ENCODE results near the gene NT5C3A.
"Not testable (repeated sequence)": the region's sequence is repeated elsewhere in the genome, so short reads cannot be mapped to it uniquely, and the experiment has no call there.

NT5C3A gene

DNA sequence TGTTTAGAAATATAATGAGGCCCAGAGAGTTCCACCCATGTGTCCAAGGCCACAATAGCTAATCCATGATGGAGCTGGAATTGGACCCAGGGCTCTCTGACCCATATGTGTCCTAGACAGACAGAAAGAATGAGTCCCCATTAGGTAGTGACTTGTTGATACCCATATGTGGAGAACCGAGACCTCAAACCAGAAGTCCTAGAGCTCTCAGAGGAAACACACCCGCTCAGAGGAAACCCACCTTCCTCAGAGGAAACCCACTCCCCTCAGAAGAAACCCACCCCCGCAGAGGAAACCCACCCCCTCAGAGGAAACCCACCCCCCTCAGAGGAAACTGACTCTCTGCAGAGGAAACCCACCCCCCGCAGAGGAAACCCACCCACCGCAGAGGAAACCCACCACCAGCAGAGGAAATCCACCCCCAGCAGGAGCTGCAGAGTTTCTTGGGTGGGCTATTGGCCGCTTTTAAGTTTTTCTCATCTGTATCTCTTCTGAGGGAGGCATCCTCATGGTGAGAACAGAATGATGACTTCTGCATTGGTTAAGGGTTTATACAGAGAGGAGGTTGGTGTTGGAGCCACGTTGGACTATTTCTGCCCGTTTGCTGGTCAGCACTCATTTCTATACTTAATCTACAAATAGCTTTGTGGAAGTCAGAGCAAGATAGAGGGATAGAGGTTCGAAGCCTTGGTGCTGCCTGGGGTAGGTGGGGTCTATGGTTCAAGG is 70.4 kb downstream of the NT5C3A start:
- H3K27me3 ChIP-seq (ENCODE audit: insufficient read depth, insufficient read length); H3K4me1 ChIP-seq (ENCODE audit: insufficient read depth, insufficient read length); H3K36me3 ChIP-seq (ENCODE audit: insufficient read depth, insufficient read length, low read length); H3K9ac ChIP-seq (ENCODE audit: insufficient read length, low read depth); H3K9me3 ChIP-seq (ENCODE audit: insufficient read depth, low read length); DNase-seq (ENCODE audit: low read depth, low spot score); H3K4me3 ChIP-seq (ENCODE audit: insufficient read length, low read depth): not testable (repeated sequence)

DNA sequence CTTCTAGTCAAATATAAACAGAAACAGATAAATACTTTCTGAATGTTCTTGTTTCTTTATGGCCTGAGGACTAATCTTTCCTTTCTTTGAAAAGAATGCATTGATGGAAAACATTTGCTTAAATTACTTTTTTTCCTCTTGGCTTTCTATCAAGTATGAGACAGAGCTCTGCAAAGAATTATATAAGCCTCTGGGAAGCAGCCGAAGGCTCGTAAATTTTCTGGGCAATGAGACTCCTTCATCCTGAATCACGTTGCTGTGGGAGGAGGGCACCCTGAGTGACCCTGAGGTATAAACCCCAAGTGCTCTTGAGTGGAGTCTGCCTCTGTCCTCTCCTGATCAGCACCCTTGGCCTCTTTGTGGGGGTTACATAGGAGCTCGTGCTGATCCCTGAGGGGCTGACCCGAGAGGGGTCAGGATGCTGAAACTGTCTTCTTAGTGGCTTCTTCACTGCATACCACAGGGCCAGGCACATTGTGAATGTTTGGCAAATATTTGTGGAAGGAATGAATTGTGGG is 71.4 kb downstream of the NT5C3A start:
- not testable (repeated sequence) for H3K9me3 ChIP-seq (ENCODE audit: insufficient read depth, low read length); H3K9ac ChIP-seq (ENCODE audit: insufficient read length, low read depth); DNase-seq (ENCODE audit: low read depth, low spot score); H3K36me3 ChIP-seq (ENCODE audit: insufficient read depth, insufficient read length, low read length); H3K4me1 ChIP-seq (ENCODE audit: insufficient read depth, insufficient read length); H3K27me3 ChIP-seq (ENCODE audit: insufficient read depth, insufficient read length); H3K4me3 ChIP-seq (ENCODE audit: insufficient read length, low read depth)

DNA sequence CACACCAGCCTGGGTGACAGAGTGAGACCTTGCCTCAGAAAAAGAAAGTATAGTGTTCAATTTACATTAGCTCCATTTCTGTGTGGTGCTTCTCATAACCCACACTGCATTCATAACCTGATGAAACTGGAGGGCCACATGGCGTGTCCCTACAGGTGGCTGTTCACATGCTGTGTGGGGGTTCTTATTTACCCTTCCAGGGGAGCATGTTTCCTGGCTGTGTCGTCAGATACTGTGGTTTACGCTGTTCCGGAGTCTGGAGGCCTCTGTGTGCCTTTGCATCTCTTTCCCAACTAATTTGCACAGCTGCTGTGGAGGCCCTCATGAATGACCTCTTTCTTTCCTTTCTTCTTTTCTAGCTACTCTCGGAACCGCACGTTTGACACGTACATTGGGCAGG is 74.4 kb downstream of the NT5C3A start:
- not testable (repeated sequence) for H3K4me3 ChIP-seq (ENCODE audit: insufficient read length, low read depth); H3K4me1 ChIP-seq (ENCODE audit: insufficient read depth, insufficient read length); H3K27me3 ChIP-seq (ENCODE audit: insufficient read depth, insufficient read length); H3K9ac ChIP-seq (ENCODE audit: insufficient read length, low read depth); H3K36me3 ChIP-seq (ENCODE audit: insufficient read depth, insufficient read length, low read length); DNase-seq (ENCODE audit: low read depth, low spot score); H3K9me3 ChIP-seq (ENCODE audit: insufficient read depth, low read length)

DNA sequence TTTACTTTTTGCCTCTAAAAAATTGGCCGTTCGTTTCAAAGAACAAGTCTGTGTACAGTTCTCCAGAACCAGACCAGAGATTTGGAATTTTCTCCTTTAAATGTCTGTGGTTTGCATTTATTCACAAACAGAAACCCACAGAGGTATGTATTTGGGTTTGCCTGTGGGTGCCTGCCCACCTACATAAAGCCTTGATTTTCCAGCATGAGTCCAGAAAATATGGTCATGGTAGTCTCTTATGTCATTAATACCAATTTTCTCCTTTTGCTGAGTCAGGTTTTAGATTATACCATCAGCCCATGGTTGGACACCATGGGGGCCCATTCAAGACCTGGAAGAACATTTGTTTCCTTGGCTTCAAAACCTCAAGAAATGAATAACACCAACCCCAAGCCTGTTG is 82.7 kb downstream of the NT5C3A start:
- not testable (repeated sequence) for DNase-seq (ENCODE audit: low read depth, low spot score); H3K4me3 ChIP-seq (ENCODE audit: insufficient read length, low read depth); H3K9me3 ChIP-seq (ENCODE audit: insufficient read depth, low read length); H3K36me3 ChIP-seq (ENCODE audit: insufficient read depth, insufficient read length, low read length); H3K27me3 ChIP-seq (ENCODE audit: insufficient read depth, insufficient read length); H3K9ac ChIP-seq (ENCODE audit: insufficient read length, low read depth); H3K4me1 ChIP-seq (ENCODE audit: insufficient read depth, insufficient read length)

DNA sequence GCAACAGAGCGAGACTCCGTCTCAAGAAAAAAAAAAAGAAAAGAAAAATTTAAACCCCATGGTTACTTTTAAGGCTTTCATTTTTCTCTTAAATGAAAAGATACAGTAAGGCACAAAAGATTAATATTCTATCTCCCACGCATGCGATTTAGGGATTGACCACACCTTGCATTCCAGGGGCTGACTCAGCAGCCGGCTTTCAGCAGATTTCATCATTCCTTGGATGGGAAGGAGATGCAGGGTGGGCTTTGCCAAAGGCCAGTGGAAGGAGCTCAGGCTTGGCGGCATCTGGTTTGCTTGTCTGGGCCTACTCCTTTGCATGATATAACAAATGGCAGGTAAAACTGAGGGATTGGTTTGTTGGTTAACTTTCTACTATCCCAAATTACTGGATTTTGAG is 83.3 kb downstream of the NT5C3A start:
- H3K27me3 ChIP-seq (ENCODE audit: insufficient read depth, insufficient read length); H3K9me3 ChIP-seq (ENCODE audit: insufficient read depth, low read length); DNase-seq (ENCODE audit: low read depth, low spot score); H3K4me1 ChIP-seq (ENCODE audit: insufficient read depth, insufficient read length); H3K36me3 ChIP-seq (ENCODE audit: insufficient read depth, insufficient read length, low read length); H3K4me3 ChIP-seq (ENCODE audit: insufficient read length, low read depth); H3K9ac ChIP-seq (ENCODE audit: insufficient read length, low read depth): not testable (repeated sequence)

DNA sequence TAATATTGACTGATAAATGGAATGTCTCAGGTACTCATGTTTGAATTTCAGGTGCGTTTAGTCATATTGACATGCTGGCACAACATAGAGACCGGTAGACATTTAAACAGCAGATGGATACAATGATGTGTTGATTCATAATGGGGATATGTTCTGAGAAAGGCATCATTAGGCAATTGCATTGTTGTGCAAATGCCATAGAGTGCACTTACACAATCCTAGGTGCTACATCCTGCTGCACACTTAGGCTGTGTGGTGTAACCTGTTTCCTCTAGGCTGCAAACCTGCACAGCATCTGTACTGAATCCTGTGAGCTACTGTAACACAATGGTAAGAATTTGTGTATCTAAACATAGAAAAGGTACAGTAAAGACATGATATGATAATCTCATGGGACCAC is 85.4 kb downstream of the NT5C3A start:
- not testable (repeated sequence) for H3K9ac ChIP-seq (ENCODE audit: insufficient read length, low read depth); H3K36me3 ChIP-seq (ENCODE audit: insufficient read depth, insufficient read length, low read length); H3K4me3 ChIP-seq (ENCODE audit: insufficient read length, low read depth); DNase-seq (ENCODE audit: low read depth, low spot score); H3K9me3 ChIP-seq (ENCODE audit: insufficient read depth, low read length); H3K4me1 ChIP-seq (ENCODE audit: insufficient read depth, insufficient read length); H3K27me3 ChIP-seq (ENCODE audit: insufficient read depth, insufficient read length)

DNA sequence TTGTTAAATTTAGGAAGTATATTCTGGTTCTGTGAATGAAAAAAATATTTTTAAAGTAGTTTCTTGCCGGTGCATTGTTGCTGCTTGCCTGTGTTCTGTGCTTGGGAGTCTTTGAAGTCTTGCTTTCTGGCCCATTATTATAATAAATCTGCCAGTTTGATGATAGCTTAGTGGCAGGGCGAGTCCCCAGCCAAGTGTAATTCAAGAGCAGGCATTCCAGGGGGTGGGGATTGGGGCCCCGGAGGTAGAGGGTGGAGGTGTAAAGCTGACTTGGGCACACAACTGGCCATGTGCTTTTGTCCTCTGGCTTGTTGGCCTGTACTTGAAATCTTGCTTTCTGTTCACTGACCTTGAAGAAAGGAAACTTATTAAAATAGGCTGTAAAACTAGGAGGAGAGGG is 90.6 kb downstream of the NT5C3A start:
- not testable (repeated sequence) for H3K27me3 ChIP-seq (ENCODE audit: insufficient read depth, insufficient read length); H3K36me3 ChIP-seq (ENCODE audit: insufficient read depth, insufficient read length, low read length); H3K4me3 ChIP-seq (ENCODE audit: insufficient read length, low read depth); H3K9me3 ChIP-seq (ENCODE audit: insufficient read depth, low read length); DNase-seq (ENCODE audit: low read depth, low spot score); H3K4me1 ChIP-seq (ENCODE audit: insufficient read depth, insufficient read length); H3K9ac ChIP-seq (ENCODE audit: insufficient read length, low read depth)

DNA sequence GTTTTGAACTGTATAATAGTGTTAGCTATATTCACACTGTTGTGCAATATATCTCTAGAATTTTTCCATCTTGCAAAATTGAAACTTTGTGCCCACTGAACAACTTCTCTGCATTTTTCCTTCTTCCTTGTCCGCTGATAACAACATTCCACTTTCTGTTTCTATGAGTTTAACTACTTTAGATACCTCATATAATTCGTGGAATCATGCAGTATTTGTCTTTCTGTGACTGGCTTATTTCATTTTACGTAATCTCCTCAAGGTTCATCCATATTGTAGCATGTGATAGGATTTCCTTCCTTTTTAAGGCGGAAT is 95.4 kb downstream of the NT5C3A start:
- H3K36me3 ChIP-seq (ENCODE audit: insufficient read depth, insufficient read length, low read length); H3K9me3 ChIP-seq (ENCODE audit: insufficient read depth, low read length); H3K4me1 ChIP-seq (ENCODE audit: insufficient read depth, insufficient read length); DNase-seq (ENCODE audit: low read depth, low spot score); H3K4me3 ChIP-seq (ENCODE audit: insufficient read length, low read depth); H3K9ac ChIP-seq (ENCODE audit: insufficient read length, low read depth); H3K27me3 ChIP-seq (ENCODE audit: insufficient read depth, insufficient read length): not testable (repeated sequence)

DNA sequence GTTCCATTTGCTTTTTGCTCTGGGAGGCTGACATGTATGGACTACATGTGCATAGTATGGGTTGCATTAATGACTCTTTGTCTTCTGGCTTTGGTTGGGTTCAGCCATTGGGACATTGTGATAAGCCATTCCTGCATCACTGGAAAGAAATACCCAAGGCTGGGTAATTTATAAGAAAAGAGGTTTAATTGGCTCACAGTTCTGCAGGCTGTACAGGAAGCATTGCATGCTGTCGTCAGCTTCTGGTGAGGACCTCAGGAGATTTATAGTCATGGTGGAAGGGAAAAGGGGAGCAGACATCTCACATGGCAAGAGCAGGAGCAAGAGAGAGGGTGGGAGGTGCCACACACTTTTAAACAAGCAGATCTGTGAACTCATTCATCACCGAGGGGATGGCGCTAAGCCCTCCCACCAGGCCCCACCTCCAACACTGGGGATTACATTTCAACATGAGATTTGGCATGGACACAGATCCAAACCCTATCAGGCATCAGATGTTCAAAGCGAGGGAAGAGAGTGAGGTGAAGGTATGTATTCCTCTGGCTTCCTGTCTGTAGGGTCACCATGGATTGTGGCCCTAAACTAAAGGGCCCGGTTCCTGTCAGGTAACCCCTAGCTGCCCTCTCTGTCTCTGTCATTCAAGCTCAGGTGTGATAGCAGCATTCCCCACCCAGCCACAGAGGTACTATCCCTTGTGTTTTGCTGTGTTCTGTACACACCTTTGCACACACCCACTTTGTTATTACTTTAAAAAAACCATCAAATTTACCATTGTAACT is 95.9 kb downstream of the NT5C3A start:
- not testable (repeated sequence) for DNase-seq (ENCODE audit: low read depth, low spot score); H3K9ac ChIP-seq (ENCODE audit: insufficient read length, low read depth); H3K4me1 ChIP-seq (ENCODE audit: insufficient read depth, insufficient read length); H3K9me3 ChIP-seq (ENCODE audit: insufficient read depth, low read length); H3K27me3 ChIP-seq (ENCODE audit: insufficient read depth, insufficient read length); H3K36me3 ChIP-seq (ENCODE audit: insufficient read depth, insufficient read length, low read length); H3K4me3 ChIP-seq (ENCODE audit: insufficient read length, low read depth)

DNA sequence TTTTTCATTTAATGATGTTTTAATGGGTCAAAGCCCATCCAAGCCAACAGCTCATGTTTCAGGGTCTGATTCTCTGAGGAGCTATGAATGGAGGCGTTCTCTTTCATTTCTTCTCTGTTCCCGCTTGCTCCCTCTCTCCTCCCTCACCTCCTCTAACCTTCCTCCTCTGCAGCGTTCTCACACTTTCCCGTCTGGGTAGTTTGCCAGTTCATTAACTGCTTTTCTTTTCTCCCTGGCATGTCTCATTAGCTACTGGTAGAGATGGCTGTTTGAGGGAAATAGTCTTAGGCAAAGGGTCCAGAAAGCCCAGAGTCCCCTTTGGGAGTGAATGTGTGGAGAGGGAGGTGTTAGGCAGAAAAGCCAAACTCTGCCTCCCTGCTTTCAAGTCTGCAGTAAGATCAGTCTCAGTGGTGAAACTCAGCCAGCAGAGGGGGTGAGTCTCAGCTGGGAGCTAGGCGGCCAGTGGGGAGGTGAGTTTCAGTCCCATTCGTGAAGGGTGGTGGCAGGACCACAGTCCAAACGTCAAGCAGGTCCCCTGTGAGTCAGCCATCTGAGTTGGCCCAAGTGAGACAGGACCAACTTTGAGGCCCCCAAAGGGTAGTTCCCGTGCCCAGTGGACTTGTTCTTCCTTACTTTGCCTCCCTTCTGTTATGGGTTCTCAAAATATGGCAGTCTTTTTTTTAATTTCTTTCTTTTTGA is 98.0 kb downstream of the NT5C3A start:
- not testable (repeated sequence) for H3K9me3 ChIP-seq (ENCODE audit: insufficient read depth, low read length); H3K36me3 ChIP-seq (ENCODE audit: insufficient read depth, insufficient read length, low read length); H3K4me1 ChIP-seq (ENCODE audit: insufficient read depth, insufficient read length); DNase-seq (ENCODE audit: low read depth, low spot score); H3K27me3 ChIP-seq (ENCODE audit: insufficient read depth, insufficient read length); H3K9ac ChIP-seq (ENCODE audit: insufficient read length, low read depth); H3K4me3 ChIP-seq (ENCODE audit: insufficient read length, low read depth)

Data from NT2/D1 (cell line).